Heart left ventricle (tissue), 13 donors: ENCODE results near the gene UBE2L3.
A peak's percentile ranks its signal among the peaks of the same experiment; 100 is the strongest.

Source experiments
- POLR2A ChIP-seq, 2 donors: fragments of 450-650 bp; IDR thresholded peaks; one replicate each; pipeline ENCODE4 v1.6.1; 2017; ENCODE audit warnings: antibody characterized with exemption in 2 of 2, mild to moderate bottlenecking in 2 of 2, moderate library complexity in 2 of 2
- TF ChIP-seq, protein P1 (sequence below), 12 donors: fragments of 200-600 bp; sonication (generic) in 4 of 12; IDR thresholded peaks; one replicate each; pipeline versions ENCODE4 v1.5.0 to v1.8.0; 2018 to 2022; ENCODE audit warnings: antibody characterized with exemption in 12 of 12, mild to moderate bottlenecking in 5 of 12
- donor health status: ischemic (EF 13 %, LVEDD 7.1; RV severe dilation, severe dysfunction).
- donor health status: DM: no; HTN: yes; CAD: no.
- donor health status: DM: no; HTN: no; CAD: no.
- donor health status: ischemic (EF 25% LVEDD 6.9; RV normal size, moderate dysfunction).
- donor health status: ischemic (EF 25% LVEDD 5.7; RV mildly dilated, moderate dysfunction).
- donor health status: ischemic (EF 35%, LVEDD 5.7; RV mildly dilated, moderate dysfunction).
- donor health status: nonischemic (EF 11% LVEDD 7.7; RV severe dilation, severe dysfunction).
- donor health status: DM: yes; HTN: yes; CAD: no.
- donor health status: PGD.
- donor health status: ischemic (EF 29% LVEDD 5.4; RV normal size, mild dysfunction).
- donor health status: nonischemic (EF 23%, LVEDD 6.1; RV moderate dilation, normal function).

DNA sequence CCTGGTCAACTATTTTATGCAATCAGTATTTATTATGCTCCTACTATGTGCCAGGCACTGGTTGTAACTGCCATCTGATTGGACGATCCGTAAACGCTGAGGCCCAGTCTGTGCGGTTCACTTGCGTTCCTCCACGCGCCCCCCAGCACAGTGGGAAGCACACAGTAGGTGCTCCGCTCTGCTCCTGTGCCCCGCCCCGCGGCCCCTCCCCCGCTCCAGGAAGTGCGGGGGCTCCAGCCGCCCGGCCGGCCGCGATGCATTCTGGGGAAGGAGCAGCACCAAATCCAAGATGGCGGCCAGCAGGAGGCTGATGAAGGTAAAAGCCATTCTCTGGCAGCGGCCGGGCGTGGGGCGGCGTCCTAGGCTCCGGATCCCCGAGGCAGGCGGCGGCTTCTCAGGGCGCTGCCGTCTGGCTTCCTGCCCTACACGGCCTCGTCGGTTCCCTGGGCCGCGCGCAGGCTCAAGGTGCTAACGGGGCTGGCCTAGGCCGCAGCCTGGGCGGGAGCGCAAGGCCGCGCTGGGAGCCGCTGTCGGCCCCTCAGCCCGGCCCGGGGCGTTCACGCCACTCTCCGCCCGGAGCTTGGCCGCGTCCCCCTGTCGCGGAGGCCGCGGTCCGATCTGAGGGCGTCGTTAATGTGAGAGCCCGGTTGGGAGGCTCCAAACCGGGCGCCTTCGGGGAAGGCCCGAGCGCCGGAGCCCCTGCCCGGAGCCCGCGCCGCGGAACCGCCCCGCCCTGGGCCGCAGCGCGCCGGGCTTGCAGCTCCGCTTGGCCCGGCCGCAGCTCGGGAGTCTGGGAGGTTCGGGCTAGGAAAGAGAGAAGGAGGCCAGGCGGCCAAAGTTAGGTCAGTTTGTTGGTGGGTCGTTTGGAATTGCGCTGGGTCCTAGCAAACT, at the start of gene UBE2L3:
- TF ChIP-seq, protein P1, sequence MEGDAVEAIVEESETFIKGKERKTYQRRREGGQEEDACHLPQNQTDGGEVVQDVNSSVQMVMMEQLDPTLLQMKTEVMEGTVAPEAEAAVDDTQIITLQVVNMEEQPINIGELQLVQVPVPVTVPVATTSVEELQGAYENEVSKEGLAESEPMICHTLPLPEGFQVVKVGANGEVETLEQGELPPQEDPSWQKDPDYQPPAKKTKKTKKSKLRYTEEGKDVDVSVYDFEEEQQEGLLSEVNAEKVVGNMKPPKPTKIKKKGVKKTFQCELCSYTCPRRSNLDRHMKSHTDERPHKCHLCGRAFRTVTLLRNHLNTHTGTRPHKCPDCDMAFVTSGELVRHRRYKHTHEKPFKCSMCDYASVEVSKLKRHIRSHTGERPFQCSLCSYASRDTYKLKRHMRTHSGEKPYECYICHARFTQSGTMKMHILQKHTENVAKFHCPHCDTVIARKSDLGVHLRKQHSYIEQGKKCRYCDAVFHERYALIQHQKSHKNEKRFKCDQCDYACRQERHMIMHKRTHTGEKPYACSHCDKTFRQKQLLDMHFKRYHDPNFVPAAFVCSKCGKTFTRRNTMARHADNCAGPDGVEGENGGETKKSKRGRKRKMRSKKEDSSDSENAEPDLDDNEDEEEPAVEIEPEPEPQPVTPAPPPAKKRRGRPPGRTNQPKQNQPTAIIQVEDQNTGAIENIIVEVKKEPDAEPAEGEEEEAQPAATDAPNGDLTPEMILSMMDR (IDR thresholded peaks at IDR 0.05): peak in 1 of 12 donors; percentile 25
- TF ChIP-seq POLR2A (IDR thresholded peaks at IDR 0.05): peak in 1 of 2 donors; percentile 40
